ENCODE results near the gene PHLPP1. TPM values are rescaled to one million over a fixed set of nuclear protein-coding genes. Genes with fewer than 3 reads are reported as not detected.

PHLPP1 gene
- total and polyA plus RNA-seq, 12 donors, result 13.8 to 61.6 (median 37.8) TPM

DNA sequence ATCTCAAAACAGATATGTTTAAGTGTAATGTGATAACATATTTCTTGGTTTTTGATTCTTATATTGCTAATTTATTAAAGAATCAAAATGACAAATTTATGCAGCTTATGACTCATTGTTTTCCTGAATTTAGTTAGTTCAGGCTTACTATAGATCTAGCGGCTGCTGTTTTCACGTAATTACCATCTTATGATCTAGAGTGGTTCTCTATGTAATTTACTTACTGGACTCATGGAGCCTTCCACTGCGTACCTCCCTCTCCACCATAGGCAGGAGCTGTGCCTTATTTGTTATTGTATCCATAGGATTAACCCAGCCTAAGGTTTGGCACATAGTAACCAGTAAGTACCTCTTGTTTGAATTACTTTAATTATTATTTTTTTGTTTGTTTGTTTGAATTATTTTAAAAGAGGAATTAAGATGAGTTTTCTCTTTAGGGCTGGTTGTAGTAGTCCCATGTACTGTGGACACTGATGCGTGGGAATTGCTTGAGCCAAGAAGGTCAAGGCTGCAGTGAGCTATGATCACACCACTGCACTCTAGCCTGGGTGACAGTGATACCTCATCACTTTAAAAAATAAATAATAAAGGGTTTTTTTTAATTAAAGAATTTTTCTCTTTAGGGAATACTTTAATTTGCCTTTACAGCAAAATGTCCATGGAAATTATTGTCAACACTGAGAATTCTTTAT lies 165.5 kb downstream of the PHLPP1 start:
- Histone ChIP-seq H3K36me3 (replicated peaks in 1 of 2) (no peaks in the 10 kb centered on the region), H3K27ac (no peak overlapping the region), H3K9me3 (replicated peaks in 1 of 3) (no peaks in the 10 kb centered on the region), H3K4me1 (replicated peaks in 1 of 2) (peaks cover 3 to 33% of the 10 kb centered on the region in 2 donors), H3K4me3 (no peak overlapping the region), H3K27me3 (no peaks in the 10 kb centered on the region)
- TF ChIP-seq POLR2A (IDR thresholded peaks at IDR 0.05), result no peak
- TF ChIP-seq, protein P1, sequence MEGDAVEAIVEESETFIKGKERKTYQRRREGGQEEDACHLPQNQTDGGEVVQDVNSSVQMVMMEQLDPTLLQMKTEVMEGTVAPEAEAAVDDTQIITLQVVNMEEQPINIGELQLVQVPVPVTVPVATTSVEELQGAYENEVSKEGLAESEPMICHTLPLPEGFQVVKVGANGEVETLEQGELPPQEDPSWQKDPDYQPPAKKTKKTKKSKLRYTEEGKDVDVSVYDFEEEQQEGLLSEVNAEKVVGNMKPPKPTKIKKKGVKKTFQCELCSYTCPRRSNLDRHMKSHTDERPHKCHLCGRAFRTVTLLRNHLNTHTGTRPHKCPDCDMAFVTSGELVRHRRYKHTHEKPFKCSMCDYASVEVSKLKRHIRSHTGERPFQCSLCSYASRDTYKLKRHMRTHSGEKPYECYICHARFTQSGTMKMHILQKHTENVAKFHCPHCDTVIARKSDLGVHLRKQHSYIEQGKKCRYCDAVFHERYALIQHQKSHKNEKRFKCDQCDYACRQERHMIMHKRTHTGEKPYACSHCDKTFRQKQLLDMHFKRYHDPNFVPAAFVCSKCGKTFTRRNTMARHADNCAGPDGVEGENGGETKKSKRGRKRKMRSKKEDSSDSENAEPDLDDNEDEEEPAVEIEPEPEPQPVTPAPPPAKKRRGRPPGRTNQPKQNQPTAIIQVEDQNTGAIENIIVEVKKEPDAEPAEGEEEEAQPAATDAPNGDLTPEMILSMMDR (IDR thresholded peaks at IDR 0.05), result no peak
- WGBS, 4 donors, result 78 to 87% (median 83%) methylated on average over 4 of the region's 4 CpGs
- intact Hi-C loops (cut with DNase I), result no loop called here
- DNase-seq, result peak in 4 of 7 donors; percentile 38 to 56 (median 44)

DNA sequence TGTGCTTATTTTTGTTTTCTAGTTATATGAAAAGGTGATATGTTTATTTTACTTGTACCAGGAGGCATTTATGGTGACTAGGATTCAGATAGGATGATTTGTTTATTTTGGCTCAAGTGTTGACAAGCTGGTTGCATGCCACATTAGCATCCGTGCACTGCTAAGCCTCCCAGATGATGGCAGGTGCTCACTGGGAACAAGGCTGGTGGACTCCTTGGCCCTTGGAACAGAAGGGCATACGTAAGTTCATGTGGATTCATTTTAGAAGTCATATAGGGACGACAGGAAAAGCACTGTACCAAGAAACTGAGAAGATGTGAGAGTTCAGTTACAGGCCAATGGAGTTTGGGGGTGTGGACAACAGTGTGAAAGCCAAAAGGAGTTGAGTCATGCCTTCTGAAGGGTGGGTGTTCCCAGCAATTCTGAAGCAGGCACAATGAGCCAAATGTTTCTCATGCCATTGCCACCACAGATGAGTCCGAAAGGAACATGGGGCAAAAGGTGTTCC lies 166.2 kb downstream of the PHLPP1 start:
- Histone ChIP-seq H3K9me3 (replicated peaks in 1 of 3) (no peaks in the 10 kb centered on the region), H3K27me3 (no peaks in the 10 kb centered on the region), H3K27ac (no peak overlapping the region), H3K36me3 (replicated peaks in 1 of 2) (no peaks in the 10 kb centered on the region), H3K4me3 (no peak overlapping the region), H3K4me1 (replicated peaks in 1 of 2) (peaks cover 3 to 33% of the 10 kb centered on the region in 2 donors)
- intact Hi-C loops (cut with DNase I), result no loop called here
- 52 to 62% (median 58%) methylated on average over 4 of the region's 4 CpGs for WGBS, 4 donors
- TF ChIP-seq, protein P1 (IDR thresholded peaks at IDR 0.05), result no peak
- no peak for TF ChIP-seq POLR2A (IDR thresholded peaks at IDR 0.05)
- DNase-seq, result peak in 4 of 7 donors; percentile 23 to 57 (median 41)

DNA sequence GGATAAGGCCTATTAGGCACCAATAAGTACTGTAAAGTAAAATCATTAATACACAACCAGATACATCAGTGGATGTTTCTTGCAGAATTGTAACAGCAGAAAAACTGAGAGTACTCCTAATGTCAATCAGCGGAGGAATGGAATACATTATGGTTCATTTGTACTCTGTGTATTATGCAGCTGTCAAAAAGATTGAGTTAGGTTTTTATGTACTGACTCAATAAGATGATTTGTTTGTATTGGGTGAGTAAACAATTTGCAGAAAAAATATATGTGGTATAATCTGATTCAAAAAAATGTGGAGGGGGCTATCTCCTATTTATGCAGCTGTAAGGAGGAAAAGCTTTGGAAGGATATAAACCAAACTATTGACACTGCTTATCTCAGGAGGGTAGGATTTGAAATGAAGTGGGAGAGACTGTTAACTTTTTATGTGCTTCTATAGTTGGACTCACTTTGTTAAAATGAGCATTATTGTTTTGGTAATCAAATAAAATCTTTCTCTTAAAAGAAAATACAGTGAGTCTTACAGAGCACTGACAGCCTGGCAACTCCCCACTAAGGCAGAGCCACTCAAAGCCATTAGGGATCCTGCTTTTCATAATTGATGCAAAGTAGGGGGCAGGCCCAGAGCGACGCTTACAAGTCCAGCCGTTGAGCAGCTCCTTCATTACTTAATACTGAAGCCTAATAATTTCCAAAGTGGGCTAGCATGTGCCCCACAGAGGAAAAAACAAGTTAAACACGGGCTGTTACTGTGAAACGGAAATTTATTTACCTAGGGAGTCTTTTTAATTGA lies 168.8 kb downstream of the PHLPP1 start:
- H3K27ac ChIP-seq, result no peak overlapping the region
- whole genome bisulfite sequencing, 4 donors, result 86 to 92% (median 89%) methylated on average over 6 of the region's 6 CpGs
- peaks cover 0 to 16% of the 10 kb centered on the region in 2 donors for H3K4me1 ChIP-seq (replicated peaks in 1 of 2)
- no peak overlapping the region for H3K4me3 ChIP-seq
- TF ChIP-seq POLR2A (IDR thresholded peaks at IDR 0.05), result no peak
- TF ChIP-seq, protein P1 (IDR thresholded peaks at IDR 0.05), result no peak
- intact Hi-C loops (cut with DNase I), result no loop called here
- DNase-seq, result no peak
- H3K9me3 ChIP-seq (replicated peaks in 1 of 3), result no peaks in the 10 kb centered on the region
- H3K36me3 ChIP-seq (replicated peaks in 1 of 2), result no peaks in the 10 kb centered on the region
- no peaks in the 10 kb centered on the region for H3K27me3 ChIP-seq

DNA sequence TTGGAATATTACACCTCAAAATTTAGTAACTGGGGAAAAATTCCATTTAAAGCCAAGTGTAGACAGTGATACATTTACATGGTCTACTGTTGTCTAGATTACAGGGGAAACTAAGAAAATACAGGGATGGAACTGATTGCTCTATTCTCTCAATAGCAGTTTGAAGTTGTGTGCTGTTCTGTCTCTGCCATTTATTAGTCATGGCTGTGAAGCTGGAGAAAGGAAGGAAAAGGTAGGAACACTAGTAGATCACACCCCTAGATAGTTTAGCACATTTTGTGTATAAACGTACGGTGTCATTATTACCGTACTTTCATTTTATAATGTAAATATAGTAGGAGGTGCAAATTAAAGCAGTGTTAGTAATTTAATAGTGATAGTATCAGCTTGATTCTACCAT lies 170.5 kb downstream of the PHLPP1 start:
- 79 to 95% (median 86%) methylated on average over 3 of the region's 3 CpGs for WGBS, 4 donors
- H3K27me3 ChIP-seq, result no peaks in the 10 kb centered on the region
- no peaks in the 10 kb centered on the region for H3K9me3 ChIP-seq (replicated peaks in 1 of 3)
- peaks cover 0 to 12% of the 10 kb centered on the region in 2 donors for H3K4me1 ChIP-seq (replicated peaks in 1 of 2)
- no peak for TF ChIP-seq POLR2A (IDR thresholded peaks at IDR 0.05)
- TF ChIP-seq, protein P1 (IDR thresholded peaks at IDR 0.05), result no peak
- H3K4me3 ChIP-seq, result no peak overlapping the region
- no peak for DNase-seq
- H3K36me3 ChIP-seq (replicated peaks in 1 of 2), result no peaks in the 10 kb centered on the region
- intact Hi-C loops (cut with DNase I), result no loop called here
- no peak overlapping the region for H3K27ac ChIP-seq
